ENCODE measurements around the gene PIR. TPM values are rescaled to one million over a fixed set of nuclear protein-coding genes. Genes with fewer than 3 reads are reported as not detected.

Gene PIR
- total RNA-seq, result 10 to 100 TPM; 13.3 to 42.1 (median 23.1) TPM
- long read RNA-seq, transcript PIR-201 (10 exons, 1,282 nt), result major isoform, 22 of 28 reads
- long read RNA-seq, partial matches to known transcripts, result 5 of 28 reads
- long read RNA-seq, other reads (novel, unspliced or antisense), result 0 of 28 reads

- WGBS (ENCODE audit: insufficient coverage, low coverage, low lambda C conversion rate, missing lambda C conversion rate), result 26% methylated on average over 28 of the region's 47 CpGs
- Histone ChIP-seq H3K4me3 (peak within 1 kb of the TSS; percentile 41 to 62 (median 56)), H3K9me3 (no peaks in the 10 kb centered on the region), H3K4me1 (no peaks in the 10 kb centered on the region), H3K27me3 (no peaks in the 10 kb centered on the region), H3K27ac (peak within 1 kb of the TSS; percentile 22 to 61 (median 31)), H3K36me3 (no peaks in the 10 kb centered on the region)
- peak; percentile 20 to 31 (median 25) for TF ChIP-seq CTCF (IDR thresholded peaks at IDR 0.05)
- peak; percentile 72 for TF ChIP-seq POLR2A (IDR thresholded peaks at IDR 0.05)
- DNase-seq (peak; percentile 89 to 95 (median 91)), ATAC-seq (peak; percentile 99 to 100 (median 100))
- intact Hi-C loops (cut with DNase I), result no loop called here
These were observed at the start of gene PIR for GRCh38 chrX:15493118-15493962. Gene PIR (minus strand): TSS chrX:15493333. CDS start chrX:15491257, 2,076 bp downstream.

- H3K4me3 ChIP-seq, result no peak overlapping the region
- no peak for DNase-seq
- H3K9me3 ChIP-seq, result no peaks in the 10 kb centered on the region
- H3K36me3 ChIP-seq, result no peaks in the 10 kb centered on the region
- TF ChIP-seq POLR2A (IDR thresholded peaks at IDR 0.05) (no peak), CTCF (IDR thresholded peaks at IDR 0.05) (no peak)
- intact Hi-C loops (cut with DNase I), result no loop called here
- H3K27me3 ChIP-seq, result peaks cover 0 to 1% of the 10 kb centered on the region in 2 donors
- no peaks in the 10 kb centered on the region for H3K4me1 ChIP-seq
- ATAC-seq, result no peak
- 67% methylated on average over 6 of the region's 6 CpGs for WGBS (ENCODE audit: insufficient coverage, low coverage, low lambda C conversion rate, missing lambda C conversion rate)
- H3K27ac ChIP-seq, result no peak overlapping the region
These were observed 37.2 kb upstream of the PIR start for GRCh38 chrX:15530318-15530717.

GRCh38 chrX:15529165-15529564 lies 36.0 kb upstream of the PIR start:
- H3K9me3 ChIP-seq, result no peaks in the 10 kb centered on the region
- intact Hi-C loops (cut with DNase I), result no loop called here
- no peak for TF ChIP-seq CTCF (IDR thresholded peaks at IDR 0.05)
- TF ChIP-seq POLR2A (IDR thresholded peaks at IDR 0.05), result no peak
- no peaks in the 10 kb centered on the region for H3K36me3 ChIP-seq
- no peaks in the 10 kb centered on the region for H3K27me3 ChIP-seq
- H3K27ac ChIP-seq, result no peak overlapping the region
- DNase-seq (no peak), ATAC-seq (no peak)
- no peak overlapping the region for H3K4me3 ChIP-seq
- H3K4me1 ChIP-seq, result no peaks in the 10 kb centered on the region

GRCh38 chrX:15525664-15526416 lies 32.7 kb upstream of the PIR start:
- no peaks in the 10 kb centered on the region for H3K36me3 ChIP-seq
- WGBS (ENCODE audit: insufficient coverage, low coverage, low lambda C conversion rate, missing lambda C conversion rate), result 56% methylated on average over 8 of the region's 8 CpGs
- H3K9me3 ChIP-seq, result no peaks in the 10 kb centered on the region
- TF ChIP-seq CTCF (IDR thresholded peaks at IDR 0.05), result no peak
- no peak for TF ChIP-seq POLR2A (IDR thresholded peaks at IDR 0.05)
- no peaks in the 10 kb centered on the region for H3K4me1 ChIP-seq
- intact Hi-C loops (cut with DNase I), result no loop called here
- ATAC-seq, result no peak
- H3K27me3 ChIP-seq, result no peaks in the 10 kb centered on the region
- H3K4me3 ChIP-seq, result no peak overlapping the region
- no peak overlapping the region for H3K27ac ChIP-seq
- DNase-seq, result no peak
